OCI-LY3 (cell line): ENCODE data around the gene DNAH14.

ENCODE experiments used
- CTCF ChIP-seq: fragments of 200-600, 300-600 bp; sonication (generic); IDR thresholded peaks from 2 replicates; pipeline ENCODE4 v1.5.1; 2014; ENCODE audit warnings: antibody characterized with exemption, low read length, low read depth
- EZH2phosphoT487 ChIP-seq: fragments of 200-600 bp; shearing (Covaris generic); IDR thresholded peaks from 2 replicates; pipeline ENCODE4 v1.6.1; 2018; ENCODE audit warnings: antibody characterized with exemption, mixed run types, low read depth

- TF ChIP-seq CTCF (peak; percentile 24; the same call in 1 of the 2 replicates), EZH2phosphoT487 (no peak)
Observed at GRCh38 chr1:225004396-225004795, 74.9 kb downstream of the DNAH14 start.
